ENCODE measurements around the gene TASP1.

- TF ChIP-seq EZH2phosphoT487 (IDR thresholded peaks at IDR 0.05; ENCODE audit: insufficient read depth, low read depth): no peak
- no peak for TF ChIP-seq EZH2 (IDR thresholded peaks at IDR 0.05; ENCODE audit: insufficient read depth, poor library complexity, severe bottlenecking)
Observed at GRCh38 chr20:13681248-13682125, 42.8 kb upstream of the TASP1 start.
